HS-5 (cell line): ENCODE results near the gene CYP2E1.
"Not testable (repeated sequence)": the region's sequence is repeated elsewhere in the genome, so short reads cannot be mapped to it uniquely, and the experiment has no call there.

ENCODE experiments used
- DNase-seq: peaks from one replicate; pipeline ENCODE4 v3.0.0-alpha.2; 2012; ENCODE audit warnings: low read depth

The CYP2E1 gene

DNA sequence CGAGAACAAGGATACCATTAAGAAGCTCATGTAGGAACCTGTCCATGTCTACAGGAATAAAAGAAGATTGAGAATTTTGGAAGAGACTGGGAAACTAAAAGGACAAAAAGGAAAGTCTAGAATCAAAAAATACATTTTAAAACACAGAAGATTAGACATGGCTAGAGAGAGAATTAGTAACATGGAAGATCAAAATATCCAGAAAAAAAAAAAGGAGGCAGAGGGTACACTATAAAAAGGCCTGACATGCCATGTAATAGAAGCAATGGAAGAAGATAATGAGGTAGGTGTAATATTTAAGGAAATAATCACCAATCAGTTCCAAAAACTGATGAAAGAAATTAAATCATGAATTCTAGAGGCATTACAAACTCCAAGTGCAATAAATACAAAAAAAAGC is 46.3 kb downstream of the CYP2E1 start:
- not testable (repeated sequence) for DNase-seq

GRCh38 chr10:133577037-133577436 is 49.9 kb downstream of the CYP2E1 start:
- DNase-seq: not testable (repeated sequence)
